MCF 10A (cell line): Measurements from ENCODE around the gene ATG5. TPM values are rescaled to one million over a fixed set of nuclear protein-coding genes. Genes with fewer than 3 reads are reported as not detected.

Experiments used
- BruUV-seq: library from RNA; stranded (reverse); fragments of 400-500 nt; replicated peaks from 2 replicates; lab custom pipeline; 2021; lab: Mats Ljungman, UMichigan
- CTCF ChIA-PET: fragments of 300-600 bp; sonication (Branson Sonifier 250); formaldehyde crosslinking; extraction: SDS; loops from one replicate; lab custom pipeline; 2021; ENCODE audit warnings: antibody characterized with exemption, inconsistent platforms; lab: Yijun Ruan, JAX
- POLR2A ChIA-PET: fragments of 300-600, 350-650 bp; sonication (Branson Sonifier 250); formaldehyde crosslinking; extraction: SDS; loops from one replicate; lab custom pipeline; 2020; ENCODE audit warnings: antibody characterized with exemption, inconsistent platforms; lab: Yijun Ruan, JAX
- DNase-seq: peaks from one replicate; pipeline ENCODE4 v3.0.0-alpha.2; 2018; ENCODE audit not compliant: unreplicated experiment
- H3K27ac Mint-ChIP-seq: one replicate; pipeline ENCODE4 v1.8.0; 2022; ENCODE audit warnings: mild to moderate bottlenecking, low read depth, mixed read lengths; ENCODE audit not compliant: unreplicated experiment
- H3K27me3 Mint-ChIP-seq: one replicate; pipeline ENCODE4 v1.8.0; 2022; ENCODE audit warnings: mixed read lengths; ENCODE audit not compliant: insufficient read depth, unreplicated experiment
- H3K36me3 Mint-ChIP-seq: one replicate; pipeline ENCODE4 v1.8.0; 2022; ENCODE audit warnings: mild to moderate bottlenecking, moderate library complexity, mixed read lengths; ENCODE audit not compliant: insufficient read depth, unreplicated experiment
- H3K4me1 Mint-ChIP-seq: one replicate; pipeline ENCODE4 v1.8.0; 2022; ENCODE audit warnings: mixed read lengths; ENCODE audit not compliant: insufficient read depth, unreplicated experiment
- H3K4me3 Mint-ChIP-seq: one replicate; pipeline ENCODE4 v1.8.0; 2022; ENCODE audit warnings: mild to moderate bottlenecking, moderate library complexity, mixed read lengths; ENCODE audit not compliant: unreplicated experiment
- H3K9me3 Mint-ChIP-seq: one replicate; pipeline ENCODE4 v1.8.0; 2022; ENCODE audit warnings: mixed read lengths; ENCODE audit not compliant: unreplicated experiment
- CTCF ChIP-seq: fragments of 200-600 bp; IDR thresholded peaks from one replicate; pipeline ENCODE4 v1.8.0; 2022; ENCODE audit warnings: antibody characterized with exemption, mild to moderate bottlenecking; ENCODE audit not compliant: unreplicated experiment
- intact Hi-C: fragments of 100-400 bp; cut with micrococcal nuclease; formaldehyde crosslinking; loops from 2 replicates; pipeline ENCODE4 v1.14.1; 2022
- total RNA-seq: library from RNA; stranded (reverse); gene quantifications from 2 replicates; pipeline ENCODE4 v1.2.3, GENCODE V29; 2022

Gene ATG5
- total RNA-seq, 1 experiment from 2014 or later, result 33.3 TPM

GRCh38 chr6:106215608-106216007 is 110.0 kb downstream of the ATG5 start:
- no TSS peak for BruUV-seq
- CTCF ChIA-PET, result no interaction called here
- no peaks in the 10 kb centered on the region for H3K27me3 Mint-ChIP-seq

GRCh38 chr6:106214531-106214930 is 111.0 kb downstream of the ATG5 start:
- Mint-ChIP-seq H3K4me3 (no peak overlapping the region), H3K27me3 (no peaks in the 10 kb centered on the region), H3K36me3 (peaks cover 2% of the 10 kb centered on the region), H3K27ac (no peak overlapping the region), H3K4me1 (no peaks in the 10 kb centered on the region), H3K9me3 (no peaks in the 10 kb centered on the region)
- no peak for DNase-seq
- ChIA-PET POLR2A (interaction anchor here (0.9 kb wide), 1 partner anchor 1123 kb away, joined by 3 read pairs; no protein-coding TSS in a partner anchor), CTCF (interaction anchor here (0.5 to 1.3 kb wide), 3 partner anchors 8 to 784 kb away, joined by 3 to 4 read pairs (median 3); no protein-coding TSS in a partner anchor)
- TF ChIP-seq CTCF, result no peak
- intact Hi-C loops, result no loop called here
- no TSS peak for BruUV-seq

More at GRCh38 chr6:106215608-106216007, 110.0 kb downstream of the ATG5 start:
- H3K9me3 Mint-ChIP-seq, result no peaks in the 10 kb centered on the region
- no peaks in the 10 kb centered on the region for H3K36me3 Mint-ChIP-seq
- no peak overlapping the region for H3K27ac Mint-ChIP-seq
- no peak for DNase-seq
- no peak overlapping the region for H3K4me3 Mint-ChIP-seq
- POLR2A ChIA-PET, result interaction anchor here (0.8 kb wide), 1 partner anchor 12 kb away, joined by 3 read pairs; no protein-coding TSS in a partner anchor
- intact Hi-C loops, result no loop called here
- H3K4me1 Mint-ChIP-seq, result no peaks in the 10 kb centered on the region
- no peak for TF ChIP-seq CTCF

GRCh38 chr6:106213660-106214289 is 111.8 kb downstream of the ATG5 start:
- H3K27ac Mint-ChIP-seq, result no peak overlapping the region
- peaks cover 6% of the 10 kb centered on the region for H3K36me3 Mint-ChIP-seq
- CTCF ChIA-PET, result interaction anchor here (0.7 to 1.3 kb wide), 3 partner anchors 9 to 728 kb away, joined by 3 read pairs; no protein-coding TSS in a partner anchor
- BruUV-seq, result no TSS peak
- no peak for TF ChIP-seq CTCF
- intact Hi-C loops, result no loop called here
- H3K9me3 Mint-ChIP-seq, result no peaks in the 10 kb centered on the region
- no peak overlapping the region for H3K4me3 Mint-ChIP-seq
- DNase-seq, result no peak
- H3K4me1 Mint-ChIP-seq, result no peaks in the 10 kb centered on the region
- POLR2A ChIA-PET, result interaction anchor here (0.9 to 1.0 kb wide), 2 partner anchors 19 to 1123 kb away, joined by 3 read pairs; no protein-coding TSS in a partner anchor
- H3K27me3 Mint-ChIP-seq, result no peaks in the 10 kb centered on the region

- BruUV-seq, result no TSS peak
- no peak overlapping the region for H3K4me3 Mint-ChIP-seq
- ChIA-PET POLR2A (interaction anchor here (0.6 kb wide), 1 partner anchor 44 kb away, joined by 3 read pairs; no protein-coding TSS in a partner anchor), CTCF (interaction anchor here (0.6 to 1.1 kb wide), 3 partner anchors 10 to 130 kb away, joined by 3 to 4 read pairs (median 4); no protein-coding TSS in a partner anchor)
- no peaks in the 10 kb centered on the region for H3K4me1 Mint-ChIP-seq
- no peaks in the 10 kb centered on the region for H3K27me3 Mint-ChIP-seq
- H3K36me3 Mint-ChIP-seq, result peaks cover 6% of the 10 kb centered on the region
- TF ChIP-seq CTCF, result no peak
- H3K9me3 Mint-ChIP-seq, result no peaks in the 10 kb centered on the region
- H3K27ac Mint-ChIP-seq, result no peak overlapping the region
- intact Hi-C loops, result no loop called here
- DNase-seq, result no peak
These were observed 113.0 kb downstream of the ATG5 start for GRCh38 chr6:106212576-106212975.
